Measurements from ENCODE around the gene CCDC97.

DNA sequence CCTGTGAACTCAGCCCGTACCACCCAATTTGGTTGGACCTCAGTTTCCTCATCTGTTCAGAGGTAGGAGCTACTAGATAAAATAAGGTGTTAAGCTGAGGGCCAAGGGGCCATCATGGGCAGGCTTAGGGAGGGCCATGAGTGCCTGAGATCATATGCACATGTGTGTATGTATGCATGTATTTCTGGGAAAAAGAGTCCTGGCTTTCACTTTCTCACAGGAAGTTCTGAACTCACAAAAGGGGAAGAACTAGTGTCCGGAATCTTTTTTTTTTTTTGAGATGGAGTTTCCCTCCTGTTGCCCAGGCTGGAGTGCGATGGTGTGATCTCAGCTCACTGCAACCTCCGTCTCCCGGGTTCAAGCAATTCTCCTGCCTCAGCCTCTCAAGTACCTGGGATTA is 24.8 kb downstream of the CCDC97 start:
- TF ChIP-seq CTCF (conservative IDR thresholded peaks at IDR 0.05) (no peak), EZH2 (IDR thresholded peaks at IDR 0.05; ENCODE audit: low read depth) (no peak)
